GM12872 (cell line): ENCODE data around the gene IKBKE.
A peak's percentile ranks its signal among the peaks of the same experiment; 100 is the strongest.

Experiments
- TF ChIP-seq, protein P1 (sequence below): IDR thresholded peaks from 3 replicates; pipeline ENCODE4 v1.5.1; 2011; ENCODE audit warnings: low read depth, mild to moderate bottlenecking, low read length, moderate library complexity; ENCODE audit not compliant: insufficient read depth

IKBKE gene

DNA sequence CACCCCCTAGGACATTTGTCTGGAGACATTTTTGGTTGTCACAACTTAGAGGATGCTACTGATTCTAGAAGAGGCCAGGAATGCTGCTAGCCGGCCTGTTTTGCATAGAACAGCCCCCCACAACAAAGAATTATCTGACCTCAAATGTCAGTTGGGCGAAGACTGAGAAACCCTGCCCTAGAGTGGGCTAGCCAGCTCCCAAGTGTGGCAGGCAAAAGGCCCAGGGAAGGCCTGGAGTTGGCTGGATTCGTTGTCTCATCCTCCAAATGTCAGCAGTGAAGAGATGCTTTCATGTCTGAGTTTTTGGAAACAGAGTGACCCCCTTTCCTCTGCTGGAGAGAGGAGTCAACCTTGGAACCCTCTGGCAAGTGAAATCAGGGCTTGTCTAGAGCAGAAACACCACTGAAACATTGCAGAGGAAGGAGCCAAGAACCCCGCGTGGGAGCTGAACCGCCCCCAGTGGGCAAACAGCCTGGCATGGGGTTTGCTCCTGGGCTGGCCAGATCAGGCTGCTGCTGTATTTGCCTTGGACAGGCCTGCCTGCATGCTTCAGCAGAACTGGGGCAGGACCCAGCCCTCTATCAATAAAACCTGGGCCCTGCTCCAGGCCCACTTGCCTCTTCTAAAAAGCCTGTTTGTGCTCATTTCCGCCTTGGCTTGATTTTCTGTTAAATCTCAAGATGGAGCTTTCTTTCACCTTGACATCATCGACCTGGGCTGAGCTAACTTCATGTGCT is 69.9 kb downstream of the IKBKE start:
- TF ChIP-seq, protein P1, sequence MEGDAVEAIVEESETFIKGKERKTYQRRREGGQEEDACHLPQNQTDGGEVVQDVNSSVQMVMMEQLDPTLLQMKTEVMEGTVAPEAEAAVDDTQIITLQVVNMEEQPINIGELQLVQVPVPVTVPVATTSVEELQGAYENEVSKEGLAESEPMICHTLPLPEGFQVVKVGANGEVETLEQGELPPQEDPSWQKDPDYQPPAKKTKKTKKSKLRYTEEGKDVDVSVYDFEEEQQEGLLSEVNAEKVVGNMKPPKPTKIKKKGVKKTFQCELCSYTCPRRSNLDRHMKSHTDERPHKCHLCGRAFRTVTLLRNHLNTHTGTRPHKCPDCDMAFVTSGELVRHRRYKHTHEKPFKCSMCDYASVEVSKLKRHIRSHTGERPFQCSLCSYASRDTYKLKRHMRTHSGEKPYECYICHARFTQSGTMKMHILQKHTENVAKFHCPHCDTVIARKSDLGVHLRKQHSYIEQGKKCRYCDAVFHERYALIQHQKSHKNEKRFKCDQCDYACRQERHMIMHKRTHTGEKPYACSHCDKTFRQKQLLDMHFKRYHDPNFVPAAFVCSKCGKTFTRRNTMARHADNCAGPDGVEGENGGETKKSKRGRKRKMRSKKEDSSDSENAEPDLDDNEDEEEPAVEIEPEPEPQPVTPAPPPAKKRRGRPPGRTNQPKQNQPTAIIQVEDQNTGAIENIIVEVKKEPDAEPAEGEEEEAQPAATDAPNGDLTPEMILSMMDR, result no peak

DNA sequence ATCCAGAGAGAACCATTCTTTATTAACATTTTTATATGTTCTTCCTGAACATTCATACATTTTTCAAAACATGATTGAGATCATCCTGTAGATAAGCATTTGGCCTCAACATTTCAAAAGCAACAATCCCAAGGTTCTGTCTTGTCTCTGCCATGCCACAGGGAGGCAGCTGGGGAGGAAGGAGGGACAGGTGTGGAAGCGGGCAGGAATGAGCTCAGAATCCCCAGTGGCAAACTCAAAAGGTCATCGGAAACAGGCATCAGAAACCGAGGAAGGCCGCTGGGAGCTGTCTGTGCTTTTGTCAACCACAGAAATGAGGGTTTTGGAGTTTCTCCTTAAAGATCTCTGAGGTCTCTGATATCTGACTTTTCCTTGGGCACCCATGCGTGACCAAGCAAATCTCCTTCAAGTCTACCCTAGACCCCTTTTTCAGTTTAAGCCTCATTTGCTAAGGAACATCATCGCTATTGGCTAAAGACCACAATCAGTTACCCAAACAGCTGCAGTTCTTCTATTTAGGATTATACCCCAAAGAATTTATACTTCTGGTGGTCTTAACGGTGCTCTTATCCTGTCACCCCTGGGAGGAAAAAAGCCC is 71.1 kb downstream of the IKBKE start:
- TF ChIP-seq, protein P1, result no peak

DNA sequence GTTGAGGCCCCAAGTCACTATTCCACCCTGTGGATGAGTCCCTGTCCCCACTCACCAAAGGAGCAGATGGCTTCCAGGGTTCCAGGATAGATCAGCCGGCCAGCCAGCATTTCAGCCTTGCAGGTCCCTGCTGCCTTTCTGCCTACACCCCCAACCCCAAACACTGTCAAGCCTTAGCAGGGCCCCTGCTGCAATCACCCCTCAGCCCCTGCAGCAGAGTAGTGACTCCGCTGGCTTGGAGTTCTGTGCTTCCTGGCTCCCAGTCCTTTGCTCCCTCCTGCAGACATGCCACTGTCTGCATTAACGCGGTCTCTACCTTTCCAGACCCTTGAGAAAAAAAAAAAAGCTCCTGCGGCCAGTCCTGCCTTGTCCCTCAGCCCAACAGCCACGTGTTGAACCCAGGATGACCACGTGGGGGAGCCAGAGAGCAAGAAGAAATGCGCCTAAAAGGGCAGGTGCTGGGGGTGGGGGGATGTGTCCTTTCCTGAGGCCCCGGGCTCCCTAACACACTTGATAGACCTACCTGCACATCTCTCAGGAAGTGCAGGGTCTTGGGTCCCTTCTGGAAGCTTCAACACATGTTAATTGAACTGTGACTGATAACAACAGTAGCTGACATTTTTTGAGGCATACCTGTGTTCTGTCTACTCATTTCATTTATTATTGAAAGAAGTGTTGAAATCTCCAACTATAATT is 74.4 kb downstream of the IKBKE start:
- TF ChIP-seq, protein P1, result peak; percentile 90

- TF ChIP-seq, protein P1, result no peak
Observed at GRCh38 chr1:206545351-206545750, 75.1 kb downstream of the IKBKE start.
